ENCODE data around the gene SRGAP3.

- no peak for TF ChIP-seq TEAD4 (IDR thresholded peaks at IDR 0.05)
- TF ChIP-seq EP300 (IDR thresholded peaks at IDR 0.05; ENCODE audit: borderline replicate concordance), result no peak
Observed at GRCh38 chr3:9147896-9148266, 101.6 kb downstream of the SRGAP3 start.
